HL-60 (cell line): ENCODE measurements around the gene FHAD1.

Experiments
- DNase-seq, 2 experiments: peaks; one replicate each; pipeline ENCODE4 v3.0.0-alpha.2; 2010 to 2020; ENCODE audit warnings: low read depth in 1 of 2, low spot score in 1 of 2
- H3K27ac ChIP-seq: fragments of 250-450 bp; sonication (Bioruptor Pico); replicated peaks from 2 replicates; pipeline ENCODE4 v1.5.1; 2020; ENCODE audit warnings: mild to moderate bottlenecking, moderate library complexity
- H3K27me3 ChIP-seq: fragments of 250-450 bp; sonication (Bioruptor Pico); 2 replicates; pipeline ENCODE4 v1.5.1; 2021; ENCODE audit warnings: mild to moderate bottlenecking, moderate library complexity; ENCODE audit not compliant: insufficient read depth, poor library complexity, severe bottlenecking
- H3K4me3 ChIP-seq: replicated peaks from 2 replicates; pipeline ENCODE4 v1.5.1; 2011; ENCODE audit warnings: mild to moderate bottlenecking, control low read depth, low read length; ENCODE audit not compliant: insufficient read depth
- CTCF ChIP-seq: IDR thresholded peaks from one replicate; pipeline ENCODE4 v1.5.1; 2011; ENCODE audit warnings: low read length, control low read depth, inconsistent platforms; ENCODE audit not compliant: insufficient read depth
- GABPA ChIP-seq: IDR thresholded peaks from 2 replicates; pipeline ENCODE4 v1.6.1; 2012; ENCODE audit warnings: low read depth
- POLR2AphosphoS5 ChIP-seq: IDR thresholded peaks from 2 replicates; pipeline ENCODE4 v1.6.1; 2012; ENCODE audit warnings: low read depth
- SPI1 ChIP-seq: IDR thresholded peaks from 2 replicates; pipeline ENCODE4 v1.6.1; 2012; ENCODE audit warnings: low read depth, mild to moderate bottlenecking, borderline replicate concordance
- TF ChIP-seq, protein P1 (sequence below): IDR thresholded peaks from 2 replicates; pipeline ENCODE4 v1.6.1; 2012; ENCODE audit warnings: low read depth; ENCODE audit not compliant: insufficient replicate concordance

Gene FHAD1

GRCh38 chr1:15380601-15381508 lies 133.8 kb downstream of the FHAD1 start:
- H3K4me3 ChIP-seq: no peak overlapping the region
- TF ChIP-seq POLR2AphosphoS5: no peak
- TF ChIP-seq, protein P1, sequence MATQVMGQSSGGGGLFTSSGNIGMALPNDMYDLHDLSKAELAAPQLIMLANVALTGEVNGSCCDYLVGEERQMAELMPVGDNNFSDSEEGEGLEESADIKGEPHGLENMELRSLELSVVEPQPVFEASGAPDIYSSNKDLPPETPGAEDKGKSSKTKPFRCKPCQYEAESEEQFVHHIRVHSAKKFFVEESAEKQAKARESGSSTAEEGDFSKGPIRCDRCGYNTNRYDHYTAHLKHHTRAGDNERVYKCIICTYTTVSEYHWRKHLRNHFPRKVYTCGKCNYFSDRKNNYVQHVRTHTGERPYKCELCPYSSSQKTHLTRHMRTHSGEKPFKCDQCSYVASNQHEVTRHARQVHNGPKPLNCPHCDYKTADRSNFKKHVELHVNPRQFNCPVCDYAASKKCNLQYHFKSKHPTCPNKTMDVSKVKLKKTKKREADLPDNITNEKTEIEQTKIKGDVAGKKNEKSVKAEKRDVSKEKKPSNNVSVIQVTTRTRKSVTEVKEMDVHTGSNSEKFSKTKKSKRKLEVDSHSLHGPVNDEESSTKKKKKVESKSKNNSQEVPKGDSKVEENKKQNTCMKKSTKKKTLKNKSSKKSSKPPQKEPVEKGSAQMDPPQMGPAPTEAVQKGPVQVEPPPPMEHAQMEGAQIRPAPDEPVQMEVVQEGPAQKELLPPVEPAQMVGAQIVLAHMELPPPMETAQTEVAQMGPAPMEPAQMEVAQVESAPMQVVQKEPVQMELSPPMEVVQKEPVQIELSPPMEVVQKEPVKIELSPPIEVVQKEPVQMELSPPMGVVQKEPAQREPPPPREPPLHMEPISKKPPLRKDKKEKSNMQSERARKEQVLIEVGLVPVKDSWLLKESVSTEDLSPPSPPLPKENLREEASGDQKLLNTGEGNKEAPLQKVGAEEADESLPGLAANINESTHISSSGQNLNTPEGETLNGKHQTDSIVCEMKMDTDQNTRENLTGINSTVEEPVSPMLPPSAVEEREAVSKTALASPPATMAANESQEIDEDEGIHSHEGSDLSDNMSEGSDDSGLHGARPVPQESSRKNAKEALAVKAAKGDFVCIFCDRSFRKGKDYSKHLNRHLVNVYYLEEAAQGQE: no peak
- TF ChIP-seq SPI1: no peak
- no peak for TF ChIP-seq CTCF
- TF ChIP-seq GABPA: no peak
- peaks cover 4% of the 10 kb centered on the region for H3K27me3 ChIP-seq
- DNase-seq: no peak
- H3K27ac ChIP-seq: no peak overlapping the region

DNA sequence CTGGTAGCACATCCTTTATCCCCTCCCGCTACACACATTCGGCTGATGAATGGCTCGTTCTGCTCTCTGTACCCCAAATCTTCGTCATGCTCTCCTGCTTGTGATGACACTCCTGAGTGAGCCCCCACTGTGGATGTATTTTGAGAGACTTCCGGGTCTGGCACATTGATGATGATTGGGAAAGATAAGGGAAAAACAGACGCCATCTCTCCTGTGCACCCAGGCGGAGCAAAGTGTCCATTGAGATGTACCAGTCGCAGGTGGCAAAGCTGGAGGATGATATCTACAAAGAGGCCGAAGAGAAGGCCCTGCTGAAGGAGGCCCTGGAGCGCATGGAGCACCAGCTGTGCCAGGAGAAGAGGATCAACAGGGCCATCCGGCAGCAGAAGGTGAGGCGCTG lies 134.8 kb downstream of the FHAD1 start:
- peaks cover 10% of the 10 kb centered on the region for H3K27me3 ChIP-seq
- no peak for DNase-seq
- no peak overlapping the region for H3K27ac ChIP-seq
- TF ChIP-seq SPI1 (no peak), CTCF (no peak), POLR2AphosphoS5 (no peak), GABPA (no peak)
- TF ChIP-seq, protein P1: no peak
- no peak overlapping the region for H3K4me3 ChIP-seq

- Histone ChIP-seq H3K4me3 (no peak overlapping the region), H3K27ac (no peak overlapping the region), H3K27me3 (peaks cover 18% of the 10 kb centered on the region)
- DNase-seq: no peak
- TF ChIP-seq CTCF: no peak
- no peak for TF ChIP-seq POLR2AphosphoS5
Measured at GRCh38 chr1:15382601-15383518, 135.8 kb downstream of the FHAD1 start.
